GM12874 (cell line): ENCODE results near the gene DLG1.

Experiments
- TF ChIP-seq, protein P1 (sequence below): IDR thresholded peaks from 2 replicates; pipeline ENCODE4 v1.5.1; 2011; ENCODE audit warnings: low read depth, mild to moderate bottlenecking, control low read depth, low read length, moderate library complexity; ENCODE audit not compliant: insufficient read depth

Gene DLG1

DNA sequence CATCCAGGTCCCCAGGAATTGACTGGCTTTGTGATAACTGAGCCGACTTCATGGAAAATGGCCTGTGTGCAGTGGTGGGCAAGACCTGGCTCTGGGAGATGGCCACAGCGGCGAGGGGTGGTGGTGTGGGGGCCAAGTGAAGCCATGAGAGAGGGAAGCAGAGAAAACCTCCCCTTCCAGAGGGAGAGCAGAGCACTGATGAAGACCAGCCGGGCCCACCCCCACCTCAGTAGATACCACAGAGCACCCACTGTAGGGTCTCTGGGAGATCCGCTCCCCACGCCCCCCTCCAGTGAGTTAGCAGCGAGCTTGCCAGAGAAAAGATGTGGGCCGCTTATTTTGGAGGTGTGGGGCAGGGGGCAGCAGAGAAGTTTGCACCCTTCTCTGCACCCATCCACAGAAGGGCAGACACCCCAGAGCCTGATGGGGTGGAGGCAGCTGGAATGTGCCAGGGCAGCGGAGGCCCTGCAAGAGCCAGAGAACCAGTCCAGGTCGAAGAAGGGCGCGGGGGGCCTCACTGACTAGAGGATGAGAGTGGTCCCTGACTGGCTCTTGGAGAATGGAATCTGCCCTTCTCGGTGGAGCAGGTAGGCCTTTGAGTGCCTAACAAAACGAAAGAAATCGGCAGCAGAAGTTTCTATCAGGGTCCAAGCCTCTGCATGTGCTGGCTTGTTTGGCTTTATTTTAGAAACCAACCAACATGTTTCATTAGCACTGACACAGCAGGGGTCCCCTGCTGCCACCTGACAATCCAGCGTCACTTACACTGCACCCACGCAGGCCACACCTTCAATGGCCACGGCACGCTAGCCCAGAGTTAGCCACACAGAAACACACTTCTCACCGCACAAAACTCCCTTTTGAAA is 297.1 kb downstream of the DLG1 start:
- TF ChIP-seq, protein P1, sequence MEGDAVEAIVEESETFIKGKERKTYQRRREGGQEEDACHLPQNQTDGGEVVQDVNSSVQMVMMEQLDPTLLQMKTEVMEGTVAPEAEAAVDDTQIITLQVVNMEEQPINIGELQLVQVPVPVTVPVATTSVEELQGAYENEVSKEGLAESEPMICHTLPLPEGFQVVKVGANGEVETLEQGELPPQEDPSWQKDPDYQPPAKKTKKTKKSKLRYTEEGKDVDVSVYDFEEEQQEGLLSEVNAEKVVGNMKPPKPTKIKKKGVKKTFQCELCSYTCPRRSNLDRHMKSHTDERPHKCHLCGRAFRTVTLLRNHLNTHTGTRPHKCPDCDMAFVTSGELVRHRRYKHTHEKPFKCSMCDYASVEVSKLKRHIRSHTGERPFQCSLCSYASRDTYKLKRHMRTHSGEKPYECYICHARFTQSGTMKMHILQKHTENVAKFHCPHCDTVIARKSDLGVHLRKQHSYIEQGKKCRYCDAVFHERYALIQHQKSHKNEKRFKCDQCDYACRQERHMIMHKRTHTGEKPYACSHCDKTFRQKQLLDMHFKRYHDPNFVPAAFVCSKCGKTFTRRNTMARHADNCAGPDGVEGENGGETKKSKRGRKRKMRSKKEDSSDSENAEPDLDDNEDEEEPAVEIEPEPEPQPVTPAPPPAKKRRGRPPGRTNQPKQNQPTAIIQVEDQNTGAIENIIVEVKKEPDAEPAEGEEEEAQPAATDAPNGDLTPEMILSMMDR: no peak

DNA sequence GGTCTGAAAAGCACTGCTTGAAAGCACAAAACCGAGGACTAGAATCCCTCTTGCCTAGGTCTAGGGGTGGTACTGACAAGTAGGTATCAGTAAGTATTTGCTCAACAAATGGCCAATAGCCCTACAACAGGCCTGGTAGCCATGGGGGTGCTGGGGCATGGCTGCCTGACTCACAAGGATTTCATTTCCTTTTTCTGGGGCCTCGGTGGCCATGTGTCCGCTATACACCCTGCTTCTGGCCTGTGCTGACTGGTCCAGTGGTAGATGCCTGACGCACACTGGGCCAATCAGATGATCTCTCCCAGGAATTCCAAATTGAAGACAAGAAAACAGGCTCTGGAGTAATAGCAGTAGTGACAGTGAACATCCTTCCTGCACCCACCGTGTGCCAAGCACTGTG is 298.2 kb downstream of the DLG1 start:
- TF ChIP-seq, protein P1: no peak

DNA sequence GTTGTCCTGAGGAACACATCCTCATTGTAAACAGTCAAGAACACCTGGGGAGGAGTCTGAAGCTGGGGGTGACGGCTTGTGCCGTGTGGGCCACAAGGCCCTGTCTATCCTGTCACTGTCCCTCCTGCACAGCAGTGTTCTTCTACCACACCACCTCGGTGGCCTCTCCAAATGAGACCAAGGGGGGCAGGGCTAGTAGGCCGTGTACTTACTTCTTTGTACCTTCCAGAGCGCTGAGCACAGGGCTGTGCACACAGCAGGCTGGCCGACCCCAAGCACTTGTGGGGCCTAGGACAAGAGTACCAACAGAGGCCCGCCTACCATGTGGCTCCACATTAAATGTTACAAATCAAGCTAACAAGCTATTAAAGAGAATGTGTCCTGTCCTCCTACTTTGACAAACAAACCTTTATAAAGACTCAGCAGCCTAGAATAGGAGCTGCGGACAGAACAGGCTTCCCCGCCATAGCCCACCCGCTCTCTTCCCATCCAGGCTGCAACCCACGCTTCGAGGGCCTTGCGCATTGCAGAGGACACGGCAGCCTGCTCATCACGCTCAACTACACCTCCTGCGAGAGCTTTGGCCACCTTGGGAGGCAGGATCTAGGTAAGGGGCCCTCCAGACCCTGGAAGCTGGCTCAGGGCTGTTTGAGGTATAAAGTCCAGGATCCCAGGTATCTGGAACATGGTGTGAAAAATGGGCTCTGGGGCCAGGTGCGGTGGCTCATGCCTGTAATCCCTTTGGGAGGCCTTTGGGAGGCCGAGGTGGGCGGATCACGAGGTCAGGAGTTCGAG is 299.2 kb downstream of the DLG1 start:
- TF ChIP-seq, protein P1: no peak

DNA sequence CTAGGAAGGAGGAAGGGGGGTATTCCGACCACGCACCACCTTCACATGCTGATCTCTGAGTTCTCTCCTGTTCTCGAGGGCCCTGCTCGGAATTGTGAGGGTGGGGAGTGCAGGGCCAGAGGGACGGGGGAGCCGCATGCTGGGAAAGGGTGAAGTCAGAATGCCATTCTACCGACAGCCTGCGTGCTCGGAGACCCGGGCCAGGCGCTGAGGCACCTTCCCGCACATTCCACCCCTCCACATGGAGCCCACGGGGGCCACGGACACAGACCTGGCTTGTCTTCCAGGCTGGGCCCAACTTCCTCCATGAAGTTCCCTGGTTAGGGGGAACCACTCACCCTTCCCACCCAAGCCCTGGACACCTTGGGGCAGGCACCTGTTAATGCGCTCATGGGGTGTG is 301.1 kb downstream of the DLG1 start:
- TF ChIP-seq, protein P1: no peak

DNA sequence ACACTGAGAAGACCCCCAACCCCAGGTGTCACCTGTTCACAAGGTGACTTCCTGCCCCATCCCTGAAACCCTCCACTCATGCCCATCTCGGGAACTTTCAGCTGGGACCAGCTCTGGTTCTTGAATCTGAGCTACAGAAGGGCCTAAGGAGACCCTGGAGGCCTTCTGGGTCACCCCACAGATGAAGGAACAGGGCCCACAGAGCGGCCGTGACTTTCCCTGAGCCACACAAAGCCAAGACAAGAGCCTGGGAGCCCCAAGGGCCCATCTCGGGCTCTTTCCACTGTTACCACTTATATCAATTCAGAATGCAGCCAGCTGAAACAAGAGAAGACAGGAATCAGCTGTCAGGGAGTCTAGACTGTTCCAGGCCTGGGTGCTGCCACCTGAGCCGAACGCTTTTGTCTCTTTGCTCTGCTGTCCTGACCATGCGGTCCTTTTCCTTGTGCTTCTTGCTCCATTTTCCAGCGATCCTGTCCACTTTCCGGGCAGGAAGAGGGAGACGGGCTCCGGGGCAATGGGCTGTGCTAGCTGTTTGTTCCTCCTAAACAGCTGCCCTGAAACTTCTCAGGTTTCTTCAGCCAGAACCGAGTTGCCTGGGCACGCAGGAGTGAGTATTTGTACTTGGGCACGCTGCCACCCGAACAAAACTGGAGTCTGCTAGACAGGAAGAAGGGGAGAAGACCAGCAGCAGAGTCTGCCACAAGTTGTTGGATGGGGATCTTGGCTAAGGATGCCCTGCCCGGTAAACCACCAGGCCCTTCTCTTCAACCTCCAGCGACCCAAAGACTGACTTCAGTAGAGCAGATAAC is 301.8 kb downstream of the DLG1 start:
- TF ChIP-seq, protein P1: no peak

DNA sequence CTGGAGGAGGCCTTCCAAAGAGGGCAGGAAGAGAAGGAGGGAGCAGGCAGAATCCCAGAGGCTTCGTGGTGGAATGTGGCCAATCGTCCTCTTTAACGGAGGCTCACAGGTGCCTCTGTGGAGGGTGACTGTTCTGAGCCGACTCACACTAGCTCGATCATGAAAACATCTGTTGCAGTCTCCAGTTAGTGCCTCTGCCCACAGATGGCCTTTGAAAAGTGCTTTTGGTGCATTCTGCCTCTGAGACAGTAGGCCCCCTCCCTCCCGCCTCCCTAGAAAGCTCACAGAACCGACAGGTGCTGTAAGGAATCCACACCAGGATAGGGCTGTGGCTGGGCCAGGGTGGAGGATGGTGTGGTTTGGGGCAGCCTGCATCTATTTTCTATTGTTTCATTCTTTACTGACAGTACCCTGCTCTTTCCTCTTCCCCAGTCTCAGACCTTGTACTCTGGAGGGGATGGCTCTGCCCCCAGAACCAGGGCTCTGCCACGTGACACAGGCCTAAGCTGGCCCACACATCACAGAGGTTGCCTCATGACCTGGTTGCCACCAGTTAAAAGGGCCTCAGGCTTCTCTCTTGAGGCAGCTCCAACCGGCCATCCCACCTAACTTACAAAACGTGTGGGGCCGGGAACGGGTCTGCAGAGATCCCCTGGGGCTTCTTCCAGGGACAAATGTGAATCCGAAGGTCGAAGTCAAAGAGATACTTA is 302.6 kb downstream of the DLG1 start:
- TF ChIP-seq, protein P1: no peak

DNA sequence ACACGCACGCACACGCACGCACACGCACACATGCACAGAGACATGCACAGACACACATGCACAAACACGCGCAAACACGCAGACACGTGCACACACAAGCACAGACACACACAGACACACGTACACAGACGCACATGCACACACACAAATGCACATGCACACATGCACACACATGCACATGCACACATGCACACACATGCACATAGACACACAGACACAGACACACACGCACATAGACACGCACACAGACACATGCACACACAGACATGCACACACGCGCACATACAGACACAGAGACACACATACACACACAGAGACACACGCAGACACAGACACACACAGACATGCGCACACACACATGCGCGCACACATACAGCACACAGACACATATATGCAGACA is 303.4 kb downstream of the DLG1 start:
- TF ChIP-seq, protein P1: no peak
